HL-60 (cell line): ENCODE data around the gene SFXN4.

Source experiments
- CTCF ChIP-seq: IDR thresholded peaks from one replicate; pipeline ENCODE4 v1.5.1; 2011; ENCODE audit warnings: low read length, control low read depth, inconsistent platforms; ENCODE audit not compliant: insufficient read depth
- GABPA ChIP-seq: IDR thresholded peaks from 2 replicates; pipeline ENCODE4 v1.6.1; 2012; ENCODE audit warnings: low read depth
- POLR2AphosphoS5 ChIP-seq: IDR thresholded peaks from 2 replicates; pipeline ENCODE4 v1.6.1; 2012; ENCODE audit warnings: low read depth
- REST ChIP-seq: IDR thresholded peaks from 2 replicates; pipeline ENCODE4 v1.6.1; 2012; ENCODE audit warnings: low read depth; ENCODE audit not compliant: insufficient replicate concordance
- SPI1 ChIP-seq: IDR thresholded peaks from 2 replicates; pipeline ENCODE4 v1.6.1; 2012; ENCODE audit warnings: low read depth, mild to moderate bottlenecking, borderline replicate concordance

- no peak for TF ChIP-seq POLR2AphosphoS5
- no peak for TF ChIP-seq CTCF
- no peak for TF ChIP-seq SPI1
- no peak for TF ChIP-seq REST
- no peak for TF ChIP-seq GABPA
These were observed 26.4 kb upstream of the SFXN4 start for GRCh38 chr10:119191881-119192280.
